GM13977 (cell line): ENCODE measurements around the gene SELENOF.

ENCODE experiments used
- DNase-seq: peaks from one replicate; pipeline ENCODE4 v3.0.0; 2012; ENCODE audit warnings: low spot score
- in situ Hi-C: fragments of 300-500 bp; cut with MboI; formaldehyde crosslinking; loops from one replicate; pipeline ENCODE4 v1.12.0; 2022; ENCODE audit warnings: low sequenced_read_pairs, low pct_unique_long_range_greater_than_20kb, mixed read lengths, inconsistent platforms; ENCODE audit not compliant: unreplicated experiment
- TF ChIP-seq, protein P1 (sequence below): IDR thresholded peaks from 2 replicates; pipeline ENCODE4 v1.5.1; 2012; ENCODE audit warnings: mild to moderate bottlenecking, control low read depth; ENCODE audit not compliant: insufficient read depth; ENCODE audit errors: extremely low read depth, missing control alignments

SELENOF gene

GRCh38 chr1:86926883-86927282 is 13.0 kb upstream of the SELENOF start:
- no peak for DNase-seq
- TF ChIP-seq, protein P1, sequence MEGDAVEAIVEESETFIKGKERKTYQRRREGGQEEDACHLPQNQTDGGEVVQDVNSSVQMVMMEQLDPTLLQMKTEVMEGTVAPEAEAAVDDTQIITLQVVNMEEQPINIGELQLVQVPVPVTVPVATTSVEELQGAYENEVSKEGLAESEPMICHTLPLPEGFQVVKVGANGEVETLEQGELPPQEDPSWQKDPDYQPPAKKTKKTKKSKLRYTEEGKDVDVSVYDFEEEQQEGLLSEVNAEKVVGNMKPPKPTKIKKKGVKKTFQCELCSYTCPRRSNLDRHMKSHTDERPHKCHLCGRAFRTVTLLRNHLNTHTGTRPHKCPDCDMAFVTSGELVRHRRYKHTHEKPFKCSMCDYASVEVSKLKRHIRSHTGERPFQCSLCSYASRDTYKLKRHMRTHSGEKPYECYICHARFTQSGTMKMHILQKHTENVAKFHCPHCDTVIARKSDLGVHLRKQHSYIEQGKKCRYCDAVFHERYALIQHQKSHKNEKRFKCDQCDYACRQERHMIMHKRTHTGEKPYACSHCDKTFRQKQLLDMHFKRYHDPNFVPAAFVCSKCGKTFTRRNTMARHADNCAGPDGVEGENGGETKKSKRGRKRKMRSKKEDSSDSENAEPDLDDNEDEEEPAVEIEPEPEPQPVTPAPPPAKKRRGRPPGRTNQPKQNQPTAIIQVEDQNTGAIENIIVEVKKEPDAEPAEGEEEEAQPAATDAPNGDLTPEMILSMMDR, result no peak
- in situ Hi-C loops, result no loop called here

- TF ChIP-seq, protein P1, result no peak
- in situ Hi-C loops, result no loop called here
- DNase-seq, result no peak
Observed at GRCh38 chr1:86925742-86926141, 11.8 kb upstream of the SELENOF start.

GRCh38 chr1:86924324-86924960 is 10.5 kb upstream of the SELENOF start:
- TF ChIP-seq, protein P1, result no peak
- in situ Hi-C loops, result no loop called here
- no peak for DNase-seq

- no peak for DNase-seq
- TF ChIP-seq, protein P1, result no peak
- in situ Hi-C loops, result no loop called here
Observed at GRCh38 chr1:86922445-86922844, 8.5 kb upstream of the SELENOF start.

- TF ChIP-seq, protein P1, result no peak
- in situ Hi-C loops, result no loop called here
Observed at GRCh38 chr1:86916752-86917151, 2.8 kb upstream of the SELENOF start.

GRCh38 chr1:86915737-86916235 is 1.9 kb upstream of the SELENOF start:
- TF ChIP-seq, protein P1, result no peak
- DNase-seq, result no peak
- in situ Hi-C loops, result no loop called here

More at GRCh38 chr1:86916752-86917151, 2.8 kb upstream of the SELENOF start:
- no peak for DNase-seq
